ENCODE measurements around the gene VSIR. TPM values are rescaled to one million over a fixed set of nuclear protein-coding genes. Genes with fewer than 3 reads are reported as not detected.

VSIR gene
- total RNA-seq, 1 experiment from 2014 or later: 18.5 TPM

DNA sequence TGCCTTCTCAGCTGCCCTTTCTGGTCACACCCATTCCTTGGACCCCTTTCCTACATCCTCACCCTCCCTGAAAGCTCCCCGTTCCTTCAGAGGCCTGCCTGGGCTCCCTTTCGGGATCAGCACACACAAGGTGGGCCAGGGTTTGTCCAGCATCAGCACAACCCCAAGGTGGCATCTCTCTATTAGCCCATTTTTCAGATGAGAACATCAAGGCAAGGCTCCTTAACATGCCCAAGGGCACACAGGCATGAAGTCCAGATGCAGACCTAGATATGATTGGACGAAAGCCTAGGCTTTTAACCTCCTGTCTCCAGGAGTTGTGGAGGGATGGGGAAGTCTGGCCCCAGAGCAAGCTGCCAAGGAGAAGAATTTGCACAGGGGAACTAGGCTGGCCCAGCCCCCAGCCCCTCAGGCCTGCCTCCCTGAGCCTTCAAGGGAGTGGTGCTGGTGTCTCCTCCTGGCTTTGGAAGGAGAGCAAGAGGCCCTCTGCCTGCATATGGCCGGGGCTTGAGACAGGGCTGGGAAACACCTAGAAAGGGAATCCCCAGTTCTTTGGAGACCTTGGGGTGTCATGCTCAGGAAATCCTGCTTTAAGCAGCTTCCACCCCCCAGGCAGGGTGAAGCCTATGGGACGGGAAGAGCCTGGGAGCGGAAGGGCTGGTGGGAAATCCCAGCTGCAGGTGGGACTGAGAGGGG, 9.0 kb upstream of the VSIR start:
- Histone ChIP-seq H3K4me3 (replicated peaks in 1 of 2; ENCODE audit: low read depth in 1 of 2, low read length in 2 of 2) (no peak overlapping the region), H2AFZ (ENCODE audit: low read depth, low read length, poor library complexity, severe bottlenecking) (no peak overlapping the region), H3K9me3 (ENCODE audit: control insufficient read depth in 1 of 2, insufficient read depth in 1 of 2, low read depth in 1 of 2, low read length in 2 of 2) (peaks cover 0 to 2% of the 10 kb centered on the region in 2 experiments; a peak in 1 of 4 replicates), H3K4me1 (ENCODE audit: control insufficient read depth in 1 of 2, insufficient read depth in 2 of 2, low read length in 2 of 2) (no peaks in the 10 kb centered on the region), H3K9me2 (ENCODE audit: insufficient read depth) (no peaks in the 10 kb centered on the region), H3K79me2 (ENCODE audit: insufficient read depth, low read length) (no peaks in the 10 kb centered on the region), H3K4me2 (ENCODE audit: low read length) (no peak overlapping the region), H3K27me3 (ENCODE audit: insufficient read depth, low read length) (no peaks in the 10 kb centered on the region), H3K27ac (ENCODE audit: low read depth, low read length) (no peak overlapping the region), H4K20me1 (ENCODE audit: insufficient read depth) (no peaks in the 10 kb centered on the region), H3K9ac (ENCODE audit: low read length) (no peak overlapping the region), H3K36me3 (ENCODE audit: control insufficient read depth in 1 of 2, insufficient read depth in 2 of 2, low read length in 2 of 2) (no peaks in the 10 kb centered on the region)
- intact Hi-C loops (cut with micrococcal nuclease): no loop called here
- ChIA-PET POLR2A (no interaction called here), CTCF (no interaction called here), RAD21 (ENCODE audit: low non-redundant PET in 1 of 2, low total read pairs in 2 of 2, uncharacterized antibody in 2 of 2, unreplicated experiment in 2 of 2) (no interaction called here)
- BruUV-seq (replicated peaks): no TSS peak
- DNase-seq (ENCODE audit: low read depth, low spot score): no peak
- ATAC-seq: no peak
- TF ChIP-seq RAD21 (IDR thresholded peaks at IDR 0.05; ENCODE audit: low read depth): no peak
- TF ChIP-seq EZH2phosphoT487 (IDR thresholded peaks at IDR 0.05; ENCODE audit: borderline replicate concordance): no peak
- TF ChIP-seq ZNF274 (IDR thresholded peaks at IDR 0.05; ENCODE audit: low read depth, low read length): no peak
- TF ChIP-seq ZFX (IDR thresholded peaks at IDR 0.05): no peak
- no peak for TF ChIP-seq JUND (IDR thresholded peaks at IDR 0.05)
- TF ChIP-seq EZH2 (IDR thresholded peaks at IDR 0.05): no peak
- TF ChIP-seq SP1 (IDR thresholded peaks at IDR 0.05; ENCODE audit: low read depth): no peak
- TF ChIP-seq TCF7L2 (IDR thresholded peaks at IDR 0.05; ENCODE audit: borderline replicate concordance, extremely low read depth, insufficient read depth, insufficient read length): no peak
- TF ChIP-seq, protein P1, sequence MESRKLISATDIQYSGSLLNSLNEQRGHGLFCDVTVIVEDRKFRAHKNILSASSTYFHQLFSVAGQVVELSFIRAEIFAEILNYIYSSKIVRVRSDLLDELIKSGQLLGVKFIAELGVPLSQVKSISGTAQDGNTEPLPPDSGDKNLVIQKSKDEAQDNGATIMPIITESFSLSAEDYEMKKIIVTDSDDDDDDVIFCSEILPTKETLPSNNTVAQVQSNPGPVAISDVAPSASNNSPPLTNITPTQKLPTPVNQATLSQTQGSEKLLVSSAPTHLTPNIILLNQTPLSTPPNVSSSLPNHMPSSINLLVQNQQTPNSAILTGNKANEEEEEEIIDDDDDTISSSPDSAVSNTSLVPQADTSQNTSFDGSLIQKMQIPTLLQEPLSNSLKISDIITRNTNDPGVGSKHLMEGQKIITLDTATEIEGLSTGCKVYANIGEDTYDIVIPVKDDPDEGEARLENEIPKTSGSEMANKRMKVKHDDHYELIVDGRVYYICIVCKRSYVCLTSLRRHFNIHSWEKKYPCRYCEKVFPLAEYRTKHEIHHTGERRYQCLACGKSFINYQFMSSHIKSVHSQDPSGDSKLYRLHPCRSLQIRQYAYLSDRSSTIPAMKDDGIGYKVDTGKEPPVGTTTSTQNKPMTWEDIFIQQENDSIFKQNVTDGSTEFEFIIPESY (IDR thresholded peaks at IDR 0.05; ENCODE audit: extremely low read depth, insufficient replicate concordance, low read length): no peak
- TF ChIP-seq CBX3 (IDR thresholded peaks at IDR 0.05; ENCODE audit: low read depth): no peak
- TF ChIP-seq YY1 (IDR thresholded peaks at IDR 0.05; ENCODE audit: extremely low read depth, insufficient replicate concordance, low read depth, low read length): no peak
- no peak for TF ChIP-seq ELF1 (IDR thresholded peaks at IDR 0.05; ENCODE audit: borderline replicate concordance, low read depth)
- TF ChIP-seq, protein P2, sequence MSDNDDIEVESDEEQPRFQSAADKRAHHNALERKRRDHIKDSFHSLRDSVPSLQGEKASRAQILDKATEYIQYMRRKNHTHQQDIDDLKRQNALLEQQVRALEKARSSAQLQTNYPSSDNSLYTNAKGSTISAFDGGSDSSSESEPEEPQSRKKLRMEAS (IDR thresholded peaks at IDR 0.05): no peak
- TF ChIP-seq CEBPB (IDR thresholded peaks at IDR 0.05; ENCODE audit: low read depth): no peak
- TF ChIP-seq EGR1 (IDR thresholded peaks at IDR 0.05; ENCODE audit: low read depth): no peak
- no peak for TF ChIP-seq FOSL1 (IDR thresholded peaks at IDR 0.05; ENCODE audit: low read depth)
- no peak for TF ChIP-seq POLR2AphosphoS5 (IDR thresholded peaks at IDR 0.05; ENCODE audit: low read depth, low read length)

All from HCT116 (cell line).